Fibroblast of mammary gland (primary cell): ENCODE results near the gene ANKRD10.

Experiments
- DNase-seq: peaks from one replicate; pipeline ENCODE4 v3.0.0-alpha.2; 2010; ENCODE audit warnings: low read depth
- H3K4me3 ChIP-seq: 2 replicates; pipeline ENCODE4 v1.5.1; 2011; ENCODE audit warnings: low read depth, mild to moderate bottlenecking, low read length, moderate library complexity; ENCODE audit not compliant: control insufficient read depth
- CTCF ChIP-seq: conservative IDR thresholded peaks from 2 replicates; pipeline ENCODE4 v1.5.1; 2011; ENCODE audit warnings: low read depth, low read length, inconsistent platforms; ENCODE audit not compliant: control insufficient read depth, insufficient read depth

Gene ANKRD10

GRCh38 chr13:110836605-110836903 is 78.3 kb downstream of the ANKRD10 start:
- no peak overlapping the region for H3K4me3 ChIP-seq
- no peak for TF ChIP-seq CTCF
- no peak for DNase-seq

- H3K4me3 ChIP-seq: no peak overlapping the region
- no peak for TF ChIP-seq CTCF
- no peak for DNase-seq
These were observed 78.9 kb downstream of the ANKRD10 start for GRCh38 chr13:110835721-110836604.

GRCh38 chr13:110834572-110834971 is 80.3 kb downstream of the ANKRD10 start:
- H3K4me3 ChIP-seq: no peak overlapping the region
- no peak for TF ChIP-seq CTCF
- no peak for DNase-seq

GRCh38 chr13:110832531-110832930 is 82.3 kb downstream of the ANKRD10 start:
- TF ChIP-seq CTCF: no peak

GRCh38 chr13:110832205-110832479 is 82.7 kb downstream of the ANKRD10 start:
- TF ChIP-seq CTCF: no peak
- no peak overlapping the region for H3K4me3 ChIP-seq
- DNase-seq: no peak

More at GRCh38 chr13:110832531-110832930, 82.3 kb downstream of the ANKRD10 start:
- no peak overlapping the region for H3K4me3 ChIP-seq
- no peak for DNase-seq

- DNase-seq: no peak
- TF ChIP-seq CTCF: no peak
- no peak overlapping the region for H3K4me3 ChIP-seq
These were observed 83.2 kb downstream of the ANKRD10 start for GRCh38 chr13:110831437-110832204.
